Measurements from ENCODE around the gene DYNC1H1. TPM values are rescaled to one million over a fixed set of nuclear protein-coding genes. Genes with fewer than 3 reads are reported as not detected.

DYNC1H1 gene
- total RNA-seq, 1 experiment from 2014 or later = 606 TPM

DNA sequence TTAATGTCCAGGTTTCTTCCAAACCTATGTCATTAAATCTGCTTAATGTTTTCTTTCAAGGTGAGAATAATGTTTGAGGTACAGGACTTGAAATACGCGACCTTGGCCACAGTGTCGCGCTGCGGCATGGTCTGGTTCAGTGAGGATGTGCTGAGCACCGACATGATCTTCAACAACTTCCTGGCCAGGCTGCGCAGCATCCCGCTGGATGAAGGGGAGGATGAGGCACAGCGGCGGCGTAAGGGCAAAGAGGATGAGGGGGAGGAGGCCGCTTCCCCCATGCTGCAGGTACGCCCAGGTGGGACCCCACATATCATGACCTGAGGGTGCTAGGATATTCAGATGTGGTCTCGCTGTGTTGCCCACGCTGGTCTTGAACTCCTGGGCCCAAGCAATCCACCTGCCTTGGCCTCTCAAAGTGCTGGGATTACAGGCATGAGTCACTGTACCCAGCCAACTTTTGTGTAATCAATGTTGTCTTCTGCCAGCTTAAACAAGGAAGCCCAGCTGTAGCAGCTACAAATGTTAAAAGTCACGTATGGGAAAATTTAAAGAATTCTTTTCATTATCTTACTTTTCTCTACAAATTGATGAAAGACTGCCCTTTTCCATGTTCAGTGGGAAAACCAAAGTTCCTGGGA is 50.8 kb downstream of the DYNC1H1 start:
- intact Hi-C loops (cut with micrococcal nuclease) = no loop called here
- Histone ChIP-seq H3K4me2 (ENCODE audit: low read length) (no peak overlapping the region), H2AFZ (ENCODE audit: low read length) (no peak overlapping the region), H3K4me1 (ENCODE audit: insufficient read depth, low read length) (peaks cover 8% of the 10 kb centered on the region), H3K27me3 (ENCODE audit: low read length) (no peaks in the 10 kb centered on the region), H3K79me2 (ENCODE audit: low read length) (peaks cover 5% of the 10 kb centered on the region; the same call in 1 of the 2 replicates), H3K4me3 (ENCODE audit: low read length) (no peak overlapping the region), H3K36me3 (ENCODE audit: low read depth, low read length) (peaks cover 88% of the 10 kb centered on the region), H3F3A (ENCODE audit: low read length, unreplicated experiment) (no peaks in the 10 kb centered on the region), H3K9ac (ENCODE audit: low read length) (no peak overlapping the region), H4K20me1 (ENCODE audit: low read length) (peaks cover 16% of the 10 kb centered on the region; the same call in 1 of the 2 replicates), H3K9me2 (replicated peaks; ENCODE audit: low read length) (no peaks in the 10 kb centered on the region), H3K9me3 (ENCODE audit: low read length) (no peaks in the 10 kb centered on the region), H3K27ac (ENCODE audit: low read length) (no peak overlapping the region)
- ATAC-seq = peak; percentile 39; the same call in 1 of the 2 replicates
- CTCF ChIA-PET = no interaction called here
- TF ChIP-seq CTCF (conservative IDR thresholded peaks at IDR 0.05; ENCODE audit: low read depth, low read length) (no peak), EZH2 (IDR thresholded peaks at IDR 0.05; ENCODE audit: low read length, unreplicated experiment) (no peak), EZH2phosphoT487 (IDR thresholded peaks at IDR 0.05; ENCODE audit: borderline replicate concordance, low read length) (no peak)
- POLR2A ChIA-PET (ENCODE audit: unreplicated experiment) = no interaction called here
- BruUV-seq (replicated peaks) = no TSS peak
- peak; percentile 22 for DNase-seq

DNA sequence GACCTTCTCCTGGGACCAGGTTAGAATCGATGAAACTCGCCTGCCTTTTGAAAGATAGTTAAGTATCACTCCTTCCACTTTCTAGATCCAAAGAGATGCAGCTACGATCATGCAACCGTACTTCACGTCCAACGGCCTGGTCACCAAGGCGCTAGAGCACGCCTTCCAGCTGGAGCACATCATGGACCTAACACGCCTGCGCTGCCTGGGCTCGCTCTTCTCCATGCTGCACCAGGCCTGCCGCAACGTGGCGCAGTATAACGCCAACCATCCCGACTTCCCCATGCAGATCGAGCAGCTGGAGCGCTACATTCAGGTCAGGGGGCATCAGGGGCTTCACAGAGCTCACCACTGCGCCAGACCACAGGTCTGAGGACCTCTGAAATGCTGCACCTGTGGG is 51.4 kb downstream of the DYNC1H1 start:
- intact Hi-C loops (cut with micrococcal nuclease) = no loop called here
- POLR2A ChIA-PET (ENCODE audit: unreplicated experiment) = no interaction called here
- H3K9me2 ChIP-seq (replicated peaks; ENCODE audit: low read length) = no peaks in the 10 kb centered on the region
- no peak overlapping the region for H3K9ac ChIP-seq (ENCODE audit: low read length)
- no peaks in the 10 kb centered on the region for H3K9me3 ChIP-seq (ENCODE audit: low read length)
- H4K20me1 ChIP-seq (ENCODE audit: low read length) = peaks cover 16% of the 10 kb centered on the region; the same call in 1 of the 2 replicates
- no peak for DNase-seq
- H2AFZ ChIP-seq (ENCODE audit: low read length) = no peak overlapping the region
- H3F3A ChIP-seq (ENCODE audit: low read length, unreplicated experiment) = peaks cover 4% of the 10 kb centered on the region
- no TSS peak for BruUV-seq (replicated peaks)
- no peak for TF ChIP-seq EZH2phosphoT487 (IDR thresholded peaks at IDR 0.05; ENCODE audit: borderline replicate concordance, low read length)
- no peak for TF ChIP-seq EZH2 (IDR thresholded peaks at IDR 0.05; ENCODE audit: low read length, unreplicated experiment)
- no peak for TF ChIP-seq CTCF (conservative IDR thresholded peaks at IDR 0.05; ENCODE audit: low read depth, low read length)
- H3K36me3 ChIP-seq (ENCODE audit: low read depth, low read length) = peaks cover 88% of the 10 kb centered on the region
- CTCF ChIA-PET = no interaction called here
- no peak overlapping the region for H3K27ac ChIP-seq (ENCODE audit: low read length)
- H3K4me2 ChIP-seq (ENCODE audit: low read length) = no peak overlapping the region
- no peaks in the 10 kb centered on the region for H3K27me3 ChIP-seq (ENCODE audit: low read length)
- H3K4me3 ChIP-seq (ENCODE audit: low read length) = no peak overlapping the region
- H3K4me1 ChIP-seq (ENCODE audit: insufficient read depth, low read length) = peaks cover 14% of the 10 kb centered on the region
- no peak for ATAC-seq
- H3K79me2 ChIP-seq (ENCODE audit: low read length) = peaks cover 5% of the 10 kb centered on the region; the same call in 1 of the 2 replicates

GRCh38 chr14:102016420-102017090 is 52.2 kb downstream of the DYNC1H1 start:
- peaks cover 88% of the 10 kb centered on the region for H3K36me3 ChIP-seq (ENCODE audit: low read depth, low read length)
- DNase-seq = no peak
- CTCF ChIA-PET = no interaction called here

More at GRCh38 chr14:102016420-102017090, 52.2 kb downstream of the DYNC1H1 start:
- Histone ChIP-seq H4K20me1 (ENCODE audit: low read length) (peaks cover 16% of the 10 kb centered on the region; the same call in 1 of the 2 replicates), H3K9me3 (ENCODE audit: low read length) (no peaks in the 10 kb centered on the region), H2AFZ (ENCODE audit: low read length) (no peak overlapping the region), H3K4me1 (ENCODE audit: insufficient read depth, low read length) (peaks cover 20% of the 10 kb centered on the region), H3K27me3 (ENCODE audit: low read length) (no peaks in the 10 kb centered on the region), H3F3A (ENCODE audit: low read length, unreplicated experiment) (peaks cover 4% of the 10 kb centered on the region), H3K79me2 (ENCODE audit: low read length) (no peaks in the 10 kb centered on the region), H3K9ac (ENCODE audit: low read length) (no peak overlapping the region), H3K4me2 (ENCODE audit: low read length) (no peak overlapping the region), H3K4me3 (ENCODE audit: low read length) (no peak overlapping the region), H3K27ac (ENCODE audit: low read length) (no peak overlapping the region), H3K9me2 (replicated peaks; ENCODE audit: low read length) (no peaks in the 10 kb centered on the region)
- ATAC-seq = no peak
- BruUV-seq (replicated peaks) = TSS peak; percentile 54
- intact Hi-C loops (cut with micrococcal nuclease) = no loop called here
- POLR2A ChIA-PET (ENCODE audit: unreplicated experiment) = no interaction called here
- TF ChIP-seq EZH2 (IDR thresholded peaks at IDR 0.05; ENCODE audit: low read length, unreplicated experiment) (no peak), EZH2phosphoT487 (IDR thresholded peaks at IDR 0.05; ENCODE audit: borderline replicate concordance, low read length) (no peak), CTCF (conservative IDR thresholded peaks at IDR 0.05; ENCODE audit: low read depth, low read length) (no peak)
